Fibroblast of peridontal ligament (primary cell): ENCODE results near the gene TNFRSF8.
A peak's percentile ranks its signal among the peaks of the same experiment; 100 is the strongest.
"Not testable (repeated sequence)": the region's sequence is repeated elsewhere in the genome, so short reads cannot be mapped to it uniquely, and the experiment has no call there.

ENCODE experiments used
- DNase-seq: peaks from one replicate; pipeline ENCODE4 v3.0.0-alpha.2; 2010; ENCODE audit errors: extremely low read depth

The TNFRSF8 gene

GRCh38 chr1:12085643-12086260 lies 22.6 kb downstream of the TNFRSF8 start:
- no peak for DNase-seq

GRCh38 chr1:12087797-12088314 lies 24.8 kb downstream of the TNFRSF8 start:
- DNase-seq: no peak

DNA sequence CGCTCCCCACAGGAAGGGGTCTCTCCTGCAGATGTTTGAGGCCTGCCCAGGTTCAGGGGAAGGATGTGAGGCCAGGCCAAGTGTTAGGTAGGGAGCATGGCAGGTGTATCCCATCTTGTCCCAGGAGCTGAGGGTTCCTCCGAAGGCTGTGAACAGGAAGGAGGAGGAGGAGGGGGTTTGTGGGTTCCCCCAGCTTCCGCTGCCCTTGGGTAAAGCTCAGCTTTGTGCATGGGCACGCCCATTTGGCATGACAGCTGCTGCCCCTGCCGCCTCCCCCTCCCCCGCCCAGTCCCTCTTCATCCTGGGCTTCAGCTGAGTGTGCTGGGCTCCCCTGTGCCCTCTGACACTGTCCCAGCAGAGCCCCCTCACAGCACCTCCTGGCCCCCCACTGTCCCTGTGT lies 25.5 kb downstream of the TNFRSF8 start:
- no peak for DNase-seq

GRCh38 chr1:12090326-12090725 lies 27.2 kb downstream of the TNFRSF8 start:
- DNase-seq: no peak

- DNase-seq: no peak
Observed at GRCh38 chr1:12091191-12091590, 28.1 kb downstream of the TNFRSF8 start.

DNA sequence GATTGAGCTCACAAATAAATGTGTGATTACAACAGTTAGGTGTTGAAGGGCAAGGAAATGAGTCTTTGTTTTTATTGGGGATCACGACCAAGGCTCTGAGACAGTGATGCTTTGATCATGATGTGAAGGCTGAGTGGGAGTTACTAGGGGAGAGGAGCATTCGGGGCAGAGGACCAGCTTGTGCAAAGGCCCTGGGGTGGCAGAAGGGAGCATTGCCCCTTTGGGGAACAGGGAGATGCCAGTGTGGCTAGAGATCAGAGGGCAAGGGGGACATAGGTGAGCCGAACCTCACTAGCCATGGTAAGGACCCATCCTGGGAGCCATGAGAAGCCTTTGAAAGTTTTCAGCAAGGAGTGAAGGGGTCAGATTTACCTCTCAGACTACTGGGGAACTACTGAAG lies 31.1 kb downstream of the TNFRSF8 start:
- DNase-seq: no peak

- DNase-seq: peak; percentile 14
Observed at GRCh38 chr1:12095452-12096263, 32.6 kb downstream of the TNFRSF8 start.

DNA sequence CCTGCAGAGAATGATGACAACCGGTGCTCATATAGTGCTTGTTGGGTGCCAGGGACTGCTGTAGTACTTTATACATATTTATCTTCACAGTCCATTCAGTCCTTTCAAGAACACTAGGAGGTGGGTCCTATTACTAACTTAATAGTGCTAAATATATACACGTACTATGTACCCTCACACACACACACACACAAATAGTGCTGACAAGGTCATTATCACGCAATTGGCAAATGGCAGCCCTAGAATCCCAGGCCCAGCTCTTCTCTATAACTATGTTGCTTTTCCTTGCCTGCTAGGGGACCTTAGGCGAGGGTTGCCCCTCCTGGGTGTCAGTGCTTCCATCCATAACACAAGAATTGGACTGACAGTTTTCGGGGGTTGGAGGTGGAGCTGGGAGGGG lies 33.5 kb downstream of the TNFRSF8 start:
- no peak for DNase-seq

- DNase-seq: peak; percentile 65
Observed at GRCh38 chr1:12097321-12097720, 34.2 kb downstream of the TNFRSF8 start.

- no peak for DNase-seq
Observed at GRCh38 chr1:12098786-12099185, 35.7 kb downstream of the TNFRSF8 start.

- no peak for DNase-seq
Observed at GRCh38 chr1:12099610-12100009, 36.5 kb downstream of the TNFRSF8 start.

DNA sequence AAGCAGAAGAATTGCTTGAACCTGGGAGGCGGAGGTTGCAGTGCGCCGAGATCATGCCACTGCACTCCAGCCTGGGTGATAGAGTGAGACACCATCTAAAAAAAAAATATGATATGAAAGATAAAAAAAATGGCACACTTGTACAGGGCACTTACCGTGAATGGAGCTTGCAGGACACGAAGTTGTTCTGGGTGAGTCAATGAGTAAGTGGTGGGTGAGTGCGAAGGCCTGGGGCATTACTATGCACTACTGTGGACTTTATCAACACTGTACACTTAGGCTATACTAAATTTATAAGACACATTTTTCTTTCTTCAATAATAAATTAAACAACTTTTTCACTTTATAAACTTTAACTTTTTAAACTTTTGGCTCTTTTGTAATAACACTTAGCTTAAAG lies 37.0 kb downstream of the TNFRSF8 start:
- DNase-seq: no peak

DNA sequence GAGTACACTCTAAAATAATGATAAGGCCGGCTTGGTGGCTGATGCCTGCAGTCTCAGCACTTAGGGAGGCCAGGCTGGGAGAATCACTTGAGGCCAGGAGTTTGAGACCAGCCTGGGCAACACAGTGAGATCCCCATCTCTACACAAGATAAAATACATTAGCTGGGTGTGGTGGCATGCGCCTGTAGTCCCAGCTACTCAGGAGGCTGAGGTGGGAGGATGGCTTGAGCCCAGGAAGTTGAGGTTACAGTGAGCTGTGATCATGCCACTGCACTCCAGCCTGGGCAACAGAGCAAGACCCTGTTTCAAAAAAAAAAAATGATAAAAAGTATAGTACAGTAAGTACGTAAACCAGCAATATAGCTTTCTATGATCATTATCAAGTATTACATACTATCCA lies 38.0 kb downstream of the TNFRSF8 start:
- DNase-seq: not testable (repeated sequence)

DNA sequence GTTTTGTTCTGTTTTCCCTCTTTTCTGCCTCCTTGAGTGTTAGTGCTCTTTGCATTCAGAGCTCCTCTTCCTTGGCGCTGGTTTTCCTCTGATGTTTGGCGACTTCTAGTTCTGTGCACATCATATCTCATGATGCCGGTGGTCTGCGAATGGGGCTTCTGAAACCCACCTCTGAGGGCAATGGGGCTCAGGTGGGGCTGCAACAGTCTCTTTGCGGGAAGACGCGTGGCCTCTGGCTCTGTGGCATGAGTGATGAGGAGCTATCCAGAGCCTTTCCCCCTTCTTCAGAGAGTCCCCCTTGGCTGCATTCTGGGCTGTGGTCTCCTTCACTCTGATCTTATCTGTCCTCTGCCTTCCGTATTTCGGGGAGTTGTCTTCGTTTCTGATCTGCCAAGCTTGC lies 39.0 kb downstream of the TNFRSF8 start:
- no peak for DNase-seq

DNA sequence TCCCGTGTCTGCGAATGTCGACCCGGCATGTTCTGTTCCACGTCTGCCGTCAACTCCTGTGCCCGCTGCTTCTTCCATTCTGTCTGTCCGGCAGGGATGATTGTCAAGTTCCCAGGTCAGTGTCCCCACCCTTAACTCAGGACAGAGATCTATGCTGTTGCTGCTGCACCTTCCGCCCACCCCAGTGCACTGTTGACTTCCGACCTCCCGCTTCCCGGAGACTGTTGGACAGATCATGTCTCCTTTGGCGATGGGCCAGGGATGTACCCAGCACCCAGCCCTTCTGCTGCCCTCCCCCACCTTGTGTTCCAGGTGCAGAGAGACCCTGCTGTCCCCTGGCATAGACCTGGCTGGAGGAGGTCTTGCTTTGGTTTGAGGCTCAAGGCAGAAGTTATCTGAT lies 41.3 kb downstream of the TNFRSF8 start:
- no peak for DNase-seq

- DNase-seq: no peak
Observed at GRCh38 chr1:12106153-12106552, 43.0 kb downstream of the TNFRSF8 start.

- DNase-seq: not testable (repeated sequence)
Observed at GRCh38 chr1:12106861-12107260, 43.8 kb downstream of the TNFRSF8 start.

- no peak for DNase-seq
Observed at GRCh38 chr1:12107718-12108117, 44.6 kb downstream of the TNFRSF8 start.

DNA sequence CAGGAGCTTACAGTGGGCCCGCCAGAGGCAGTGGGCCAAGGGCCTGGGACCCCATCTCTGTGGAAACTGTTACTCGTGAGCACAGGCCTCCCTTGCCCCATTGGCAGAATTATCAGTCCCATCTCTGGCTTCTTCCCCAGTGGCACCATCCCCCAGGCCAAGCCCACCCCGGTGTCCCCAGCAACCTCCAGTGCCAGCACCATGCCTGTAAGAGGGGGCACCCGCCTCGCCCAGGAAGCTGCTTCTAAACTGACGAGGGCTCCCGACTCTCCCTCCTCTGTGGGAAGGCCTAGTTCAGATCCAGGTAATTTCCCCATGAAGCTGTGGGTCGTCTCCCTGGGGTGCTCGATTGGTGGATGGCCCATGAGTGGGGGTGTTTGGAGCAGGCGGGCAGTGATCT lies 46.8 kb downstream of the TNFRSF8 start:
- DNase-seq: no peak

- DNase-seq: no peak
Observed at GRCh38 chr1:12111741-12112140, 48.6 kb downstream of the TNFRSF8 start.

DNA sequence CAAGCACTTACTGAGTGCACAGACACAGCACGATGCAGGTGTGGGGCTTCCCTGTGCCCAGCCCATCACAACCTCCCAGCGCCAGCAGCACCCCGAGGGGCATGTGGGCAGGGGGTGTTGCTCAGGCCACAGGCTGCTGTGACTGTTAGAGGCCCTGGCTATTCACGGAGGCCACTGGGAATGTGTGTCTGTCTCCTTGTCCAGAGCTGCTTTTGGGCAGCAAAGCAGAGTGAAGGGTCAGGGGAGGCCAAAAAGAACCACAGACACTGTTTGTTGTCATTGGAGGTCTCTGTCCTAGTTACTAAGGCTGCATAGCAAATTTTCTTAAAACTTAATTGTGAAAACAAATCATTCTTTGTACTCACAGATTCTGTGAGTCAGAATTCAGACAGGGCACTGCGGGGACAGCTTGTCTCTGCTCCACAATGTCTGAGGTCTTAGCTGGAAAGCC lies 49.6 kb downstream of the TNFRSF8 start:
- peak; percentile 34 for DNase-seq

GRCh38 chr1:12113433-12114339 lies 50.6 kb downstream of the TNFRSF8 start:
- peak; percentile 68 for DNase-seq
